Right lobe of liver (tissue), 6 donors: ENCODE measurements around the gene KRTAP12-1. TPM values are rescaled to one million over a fixed set of nuclear protein-coding genes. Genes with fewer than 3 reads are reported as not detected.
"Not testable (repeated sequence)": the region's sequence is repeated elsewhere in the genome, so short reads cannot be mapped to it uniquely, and the experiment has no call there.

Experiments
- ATAC-seq, 4 donors: fragments of 200-7000 bp; cut with Tn5 transposase; one replicate each; pipeline ENCODE4 v1.9.1; 2020; ENCODE audit warnings: mild to moderate bottlenecking in 4 of 4, moderate library complexity in 4 of 4
- DNase-seq, 3 donors: peaks; one replicate each; pipeline ENCODE4 v3.0.0-alpha.2; 2020
- H3K27ac ChIP-seq, 3 donors: fragments of 200-600 bp; one replicate each; pipeline ENCODE4 v1.8.0; 2022
- H3K27me3 ChIP-seq, 2 donors: fragments of 200-600 bp; one replicate each; pipeline ENCODE4 v1.8.0; 2022
- H3K36me3 ChIP-seq, 4 donors: fragments of 200-600 bp; sonication (generic) in 1 of 4; one replicate each; pipeline versions ENCODE4 v1.5.1 to v1.8.0; 2017 to 2022; ENCODE audit warnings: control low read depth in 1 of 4
- H3K4me1 ChIP-seq, 4 donors: fragments of 200-600 bp; sonication (generic) in 1 of 4; one replicate each; pipeline versions ENCODE4 v1.5.1 to v1.8.0; 2017 to 2022; ENCODE audit warnings: control low read depth in 1 of 4
- H3K4me3 ChIP-seq, 3 donors: fragments of 200-600 bp; one replicate each; pipeline ENCODE4 v1.8.0; 2022
- H3K9me3 ChIP-seq, 4 donors: fragments of 200-600 bp; sonication (generic) in 1 of 4; one replicate each; pipeline versions ENCODE4 v1.5.1 to v1.8.0; 2017 to 2022; ENCODE audit warnings: control low read depth in 1 of 4
- POLR2A ChIP-seq: fragments of 450-650 bp; IDR thresholded peaks from one replicate; pipeline ENCODE4 v1.6.1; 2017; ENCODE audit warnings: antibody characterized with exemption, mild to moderate bottlenecking
- WGBS: methylation state at CpG from one replicate; pipeline ENCODE4 v1.1.6; 2018; ENCODE audit warnings: low coverage, low lambda C conversion rate; ENCODE audit not compliant: insufficient coverage; ENCODE audit errors: missing lambda C conversion rate; 5-methylcytosine and 5-hydroxymethylcytosine counted together
- intact Hi-C, 2 donors: fragments of 100-400 bp; cut with DNase I; formaldehyde crosslinking; loops; one replicate each; pipeline versions ENCODE4 v1.11.2 to v1.14.1; 2022
- total RNA-seq, 6 experiments: library from RNA; depleted of rRNA in 2 of 6; stranded (reverse); fragments of >200 nt in 2 of 6; fragmentation: NEBNext Ultra II Directional in 3 of 6; extraction: Animal tissue kit (Norgen Biotek cat#: 25700) in 3 of 6; gene quantifications; one replicate each; pipeline versions ENCODE4 v1.1.0 to v1.2.4, GENCODE V29; 2016 to 2023
- TF ChIP-seq, protein P1 (sequence below), 4 donors: fragments of 200-600 bp in 3 of 4; fragments of 450-650 bp in 1 of 4; IDR thresholded peaks; one replicate each; pipeline versions ENCODE4 v1.5.1 to v1.8.0; 2016 to 2022; ENCODE audit warnings: antibody characterized with exemption in 4 of 4, mild to moderate bottlenecking in 2 of 4
- donor health status: DM: no; HTN: yes; CAD: no.
- donor health status: DM: no; HTN: no; CAD: no.
- donor health status: DM: no; HTN: no; CAD: no.
- donor health status: DM: no; HTN: yes; CAD: no.
- donor health status: DM: no; HTN: yes; CAD: no.

KRTAP12-1 gene
- total RNA-seq, 6 experiments from 2014 or later, result not detected

DNA sequence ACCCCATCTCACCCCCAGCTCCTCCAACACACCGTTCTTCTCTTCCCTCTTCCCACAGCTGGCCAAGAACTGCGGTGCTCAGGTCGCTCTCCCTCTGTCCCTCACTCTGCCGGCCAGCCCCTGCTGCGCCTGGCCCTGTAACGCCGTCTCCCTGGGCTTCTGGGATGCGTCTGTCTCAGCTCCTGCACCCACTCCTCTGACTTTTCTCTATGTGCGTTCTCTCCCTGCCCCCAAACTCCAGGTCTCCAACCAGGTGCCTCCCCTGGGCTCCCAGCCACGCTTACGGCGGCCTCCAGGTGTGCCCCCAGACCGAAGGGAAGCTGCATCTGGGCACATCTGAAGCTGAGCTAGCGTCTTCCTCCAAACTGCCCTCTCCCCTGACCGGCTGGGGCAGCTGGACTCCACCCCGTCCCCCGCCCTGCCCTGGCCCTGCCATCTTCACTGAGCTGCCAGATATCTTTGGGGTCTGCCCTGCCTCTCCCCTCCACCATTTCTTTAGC is 17.6 kb upstream of the KRTAP12-1 start:
- no peaks in the 10 kb centered on the region for H3K9me3 ChIP-seq
- ATAC-seq (no peak), DNase-seq (peak in 1 of 3 donors; percentile 24)
- H3K4me1 ChIP-seq, result no peaks in the 10 kb centered on the region
- TF ChIP-seq POLR2A, result no peak
- TF ChIP-seq, protein P1, sequence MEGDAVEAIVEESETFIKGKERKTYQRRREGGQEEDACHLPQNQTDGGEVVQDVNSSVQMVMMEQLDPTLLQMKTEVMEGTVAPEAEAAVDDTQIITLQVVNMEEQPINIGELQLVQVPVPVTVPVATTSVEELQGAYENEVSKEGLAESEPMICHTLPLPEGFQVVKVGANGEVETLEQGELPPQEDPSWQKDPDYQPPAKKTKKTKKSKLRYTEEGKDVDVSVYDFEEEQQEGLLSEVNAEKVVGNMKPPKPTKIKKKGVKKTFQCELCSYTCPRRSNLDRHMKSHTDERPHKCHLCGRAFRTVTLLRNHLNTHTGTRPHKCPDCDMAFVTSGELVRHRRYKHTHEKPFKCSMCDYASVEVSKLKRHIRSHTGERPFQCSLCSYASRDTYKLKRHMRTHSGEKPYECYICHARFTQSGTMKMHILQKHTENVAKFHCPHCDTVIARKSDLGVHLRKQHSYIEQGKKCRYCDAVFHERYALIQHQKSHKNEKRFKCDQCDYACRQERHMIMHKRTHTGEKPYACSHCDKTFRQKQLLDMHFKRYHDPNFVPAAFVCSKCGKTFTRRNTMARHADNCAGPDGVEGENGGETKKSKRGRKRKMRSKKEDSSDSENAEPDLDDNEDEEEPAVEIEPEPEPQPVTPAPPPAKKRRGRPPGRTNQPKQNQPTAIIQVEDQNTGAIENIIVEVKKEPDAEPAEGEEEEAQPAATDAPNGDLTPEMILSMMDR (IDR thresholded peaks at IDR 0.05), result no peak
- H3K27ac ChIP-seq, result no peak overlapping the region
- no peak overlapping the region for H3K4me3 ChIP-seq
- 41% methylated on average over 15 of the region's 17 CpGs for WGBS
- peaks cover 0 to 12% of the 10 kb centered on the region in 2 donors for H3K27me3 ChIP-seq
- intact Hi-C loops, result no loop called here
- H3K36me3 ChIP-seq, result no peaks in the 10 kb centered on the region

GRCh38 chr21:44697811-44698734 is 16.1 kb upstream of the KRTAP12-1 start:
- no peak overlapping the region for H3K4me3 ChIP-seq
- TF ChIP-seq, protein P1 (IDR thresholded peaks at IDR 0.05), result no peak
- TF ChIP-seq POLR2A, result no peak
- H3K4me1 ChIP-seq, result no peaks in the 10 kb centered on the region
- no peaks in the 10 kb centered on the region for H3K36me3 ChIP-seq
- H3K9me3 ChIP-seq, result peaks cover 0 to 4% (median 0%) of the 10 kb centered on the region in 4 donors
- peaks cover 0 to 12% of the 10 kb centered on the region in 2 donors for H3K27me3 ChIP-seq
- intact Hi-C loops, result no loop called here
- 15% methylated on average over 16 of the region's 35 CpGs for WGBS
- peak in 2 of 4 donors; percentile 6 to 61 for ATAC-seq
- no peak overlapping the region for H3K27ac ChIP-seq
- peak in 1 of 3 donors; percentile 53 for DNase-seq

DNA sequence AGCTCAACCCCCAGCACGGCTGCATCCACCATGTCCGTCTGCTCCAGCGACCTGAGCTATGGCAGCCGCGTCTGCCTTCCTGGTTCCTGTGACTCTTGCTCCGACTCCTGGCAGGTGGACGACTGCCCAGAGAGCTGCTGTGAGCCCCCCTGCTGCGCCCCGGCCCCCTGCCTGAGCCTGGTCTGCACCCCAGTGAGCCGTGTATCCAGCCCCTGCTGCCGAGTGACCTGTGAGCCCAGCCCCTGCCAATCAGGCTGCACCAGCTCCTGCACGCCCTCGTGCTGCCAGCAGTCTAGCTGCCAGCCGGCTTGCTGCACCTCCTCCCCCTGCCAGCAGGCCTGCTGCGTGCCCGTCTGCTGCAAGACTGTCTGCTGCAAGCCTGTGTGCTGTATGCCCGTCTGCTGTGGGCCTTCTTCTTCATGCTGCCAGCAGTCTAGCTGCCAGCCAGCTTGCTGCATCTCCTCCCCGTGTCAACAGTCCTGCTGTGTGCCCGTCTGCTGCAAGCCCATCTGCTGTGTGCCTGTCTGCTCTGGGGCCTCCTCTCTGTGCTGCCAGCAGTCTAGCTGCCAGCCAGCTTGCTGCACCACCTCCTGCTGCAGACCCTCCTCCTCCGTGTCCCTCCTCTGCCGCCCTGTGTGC is 15.3 kb upstream of the KRTAP12-1 start, which contains the start of gene KRTAP10-12:
TSS of gene KRTAP10-12 (plus strand) at position 1 of the 639 bp plus-strand sequence. CDS start at position 31, 30 bp downstream.
- WGBS, result 29% methylated on average over 4 of the region's 21 CpGs
- ATAC-seq, H3K27ac ChIP-seq, H3K9me3 ChIP-seq, intact Hi-C loops, H3K4me3 ChIP-seq, H3K36me3 ChIP-seq, H3K4me1 ChIP-seq: not testable (repeated sequence)
- H3K27me3 ChIP-seq, result peaks cover 0 to 12% of the 10 kb centered on the region in 2 donors
- DNase-seq, result peak in 1 of 3 donors; percentile 41

DNA sequence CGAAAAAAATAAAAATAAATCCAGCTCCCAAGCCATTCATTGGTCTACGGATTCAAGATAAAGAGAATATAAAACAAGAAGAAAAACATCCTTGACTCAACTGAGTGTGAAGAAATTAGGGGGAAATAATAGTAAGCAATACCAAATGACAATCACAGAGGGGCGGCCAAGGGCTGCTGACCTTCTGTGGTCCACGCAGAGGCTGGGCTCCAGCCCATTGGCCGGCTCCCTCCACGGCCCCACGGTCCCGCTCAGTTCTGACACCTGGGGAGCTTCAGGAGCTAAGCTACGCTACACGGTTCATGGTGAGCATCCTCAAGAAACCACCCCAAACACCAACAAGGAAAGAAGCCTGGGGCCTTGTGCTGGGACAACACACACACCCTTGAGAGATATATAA is 14.6 kb upstream of the KRTAP12-1 start:
- intact Hi-C loops, result no loop called here
- Histone ChIP-seq H3K36me3 (no peaks in the 10 kb centered on the region), H3K27me3 (peaks cover 0 to 12% of the 10 kb centered on the region in 2 donors), H3K27ac (no peak overlapping the region), H3K4me1 (no peaks in the 10 kb centered on the region), H3K4me3 (no peak overlapping the region), H3K9me3 (peaks cover 0 to 4% (median 0%) of the 10 kb centered on the region in 4 donors)
- ATAC-seq, result no peak
- DNase-seq, result peak in 1 of 3 donors; percentile 29
- 67% methylated on average over 5 of the region's 10 CpGs for WGBS
- no peak for TF ChIP-seq POLR2A
- TF ChIP-seq, protein P1 (IDR thresholded peaks at IDR 0.05), result no peak
